RWPE2 (cell line): ENCODE results near the gene CFAP99.

Experiments
- ATAC-seq: fragments of 200-7000 bp; cut with Tn5 transposase; 3 replicates; pipeline ENCODE4 v1.9.1; 2021; ENCODE audit warnings: low read depth
- DNase-seq: peaks from one replicate; pipeline ENCODE4 v3.0.0-alpha.2; 2020; ENCODE audit warnings: low spot score
- H3K27ac ChIP-seq: fragments of 450-650 bp; 2 replicates; pipeline ENCODE4 v1.5.1; 2017; ENCODE audit warnings: mild to moderate bottlenecking; ENCODE audit not compliant: poor library complexity, severe bottlenecking
- H3K27me3 ChIP-seq: fragments of 250-450 bp; sonication (Bioruptor Pico); 2 replicates; pipeline ENCODE4 v1.5.1; 2021; ENCODE audit warnings: mild to moderate bottlenecking, moderate library complexity; ENCODE audit not compliant: insufficient read depth, poor library complexity, severe bottlenecking
- H3K36me3 ChIP-seq: fragments of 250-450 bp; sonication (Bioruptor Pico); 2 replicates; pipeline ENCODE4 v1.5.1; 2020; ENCODE audit warnings: low read depth, mild to moderate bottlenecking, moderate library complexity
- H3K4me1 ChIP-seq: fragments of 250-450 bp; sonication (Bioruptor Pico); 2 replicates; pipeline ENCODE4 v1.5.1; 2021; ENCODE audit warnings: mild to moderate bottlenecking, moderate library complexity; ENCODE audit not compliant: insufficient read depth, poor library complexity, severe bottlenecking
- H3K4me3 ChIP-seq: fragments of 250-450 bp; sonication (Bioruptor Pico); 2 replicates; pipeline ENCODE4 v1.5.1; 2021; ENCODE audit warnings: mild to moderate bottlenecking, moderate library complexity; ENCODE audit not compliant: severe bottlenecking
- H3K9me3 ChIP-seq: fragments of 250-450 bp; sonication (Bioruptor Pico); 2 replicates; pipeline ENCODE4 v1.5.1; 2021; ENCODE audit warnings: mild to moderate bottlenecking, moderate library complexity; ENCODE audit not compliant: severe bottlenecking
- TF ChIP-seq, protein P1 (sequence below): fragments of 450-650 bp; IDR thresholded peaks from one replicate; pipeline ENCODE4 v1.5.1; 2017; ENCODE audit warnings: mild to moderate bottlenecking, moderate library complexity; ENCODE audit not compliant: poor library complexity, severe bottlenecking

CFAP99 gene

DNA sequence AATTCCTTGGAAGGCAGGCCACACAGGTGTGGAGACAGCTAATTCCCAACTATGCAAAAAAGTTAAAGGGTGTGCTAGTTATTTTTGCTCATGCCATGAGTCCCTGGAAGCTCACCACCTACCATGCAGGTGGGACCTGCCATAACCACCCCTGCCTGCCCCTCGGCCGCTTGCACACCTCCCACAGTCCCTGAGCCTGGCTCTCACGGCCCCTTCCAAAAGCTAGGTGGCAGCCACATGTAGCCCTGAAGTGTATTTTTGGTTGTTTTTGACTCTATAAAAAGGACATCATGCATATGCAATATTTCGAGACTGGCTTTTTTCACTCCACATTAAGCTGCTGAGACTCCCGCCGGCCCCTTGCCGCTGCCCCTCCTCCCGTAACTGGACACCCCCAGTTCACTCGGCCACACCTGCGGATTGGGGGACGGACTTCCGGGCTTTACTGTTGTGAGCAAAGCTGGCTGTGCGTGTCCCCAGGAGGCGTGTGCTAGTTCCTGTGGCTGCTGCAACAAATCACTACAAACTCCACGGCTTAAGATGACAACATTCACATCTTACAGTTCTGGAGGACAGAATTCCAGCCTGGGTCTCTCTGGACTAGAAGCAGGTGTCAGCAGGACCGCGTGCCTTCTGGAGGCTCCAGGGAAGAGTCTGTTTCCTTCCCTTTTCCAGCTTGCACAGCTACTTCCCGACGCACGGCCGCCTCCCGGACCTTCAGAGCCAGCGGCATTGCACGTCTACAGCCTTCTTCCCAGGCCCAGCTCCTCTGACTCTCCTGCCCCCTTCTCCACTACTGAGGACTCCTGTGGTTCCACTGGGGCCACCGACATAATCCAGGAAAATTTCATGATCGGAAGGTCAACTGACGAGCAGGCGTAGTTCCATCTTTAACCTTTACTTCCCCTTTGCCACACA is 25.1 kb upstream of the CFAP99 start:
- TF ChIP-seq, protein P1, sequence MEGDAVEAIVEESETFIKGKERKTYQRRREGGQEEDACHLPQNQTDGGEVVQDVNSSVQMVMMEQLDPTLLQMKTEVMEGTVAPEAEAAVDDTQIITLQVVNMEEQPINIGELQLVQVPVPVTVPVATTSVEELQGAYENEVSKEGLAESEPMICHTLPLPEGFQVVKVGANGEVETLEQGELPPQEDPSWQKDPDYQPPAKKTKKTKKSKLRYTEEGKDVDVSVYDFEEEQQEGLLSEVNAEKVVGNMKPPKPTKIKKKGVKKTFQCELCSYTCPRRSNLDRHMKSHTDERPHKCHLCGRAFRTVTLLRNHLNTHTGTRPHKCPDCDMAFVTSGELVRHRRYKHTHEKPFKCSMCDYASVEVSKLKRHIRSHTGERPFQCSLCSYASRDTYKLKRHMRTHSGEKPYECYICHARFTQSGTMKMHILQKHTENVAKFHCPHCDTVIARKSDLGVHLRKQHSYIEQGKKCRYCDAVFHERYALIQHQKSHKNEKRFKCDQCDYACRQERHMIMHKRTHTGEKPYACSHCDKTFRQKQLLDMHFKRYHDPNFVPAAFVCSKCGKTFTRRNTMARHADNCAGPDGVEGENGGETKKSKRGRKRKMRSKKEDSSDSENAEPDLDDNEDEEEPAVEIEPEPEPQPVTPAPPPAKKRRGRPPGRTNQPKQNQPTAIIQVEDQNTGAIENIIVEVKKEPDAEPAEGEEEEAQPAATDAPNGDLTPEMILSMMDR: no peak
- H3K27me3 ChIP-seq: no peaks in the 10 kb centered on the region
- no peak overlapping the region for H3K27ac ChIP-seq
- DNase-seq (peak; percentile 54), ATAC-seq (peak; percentile 64)
- no peak overlapping the region for H3K4me3 ChIP-seq
- H3K36me3 ChIP-seq: no peaks in the 10 kb centered on the region
- peaks cover 5% of the 10 kb centered on the region for H3K4me1 ChIP-seq
- no peaks in the 10 kb centered on the region for H3K9me3 ChIP-seq

DNA sequence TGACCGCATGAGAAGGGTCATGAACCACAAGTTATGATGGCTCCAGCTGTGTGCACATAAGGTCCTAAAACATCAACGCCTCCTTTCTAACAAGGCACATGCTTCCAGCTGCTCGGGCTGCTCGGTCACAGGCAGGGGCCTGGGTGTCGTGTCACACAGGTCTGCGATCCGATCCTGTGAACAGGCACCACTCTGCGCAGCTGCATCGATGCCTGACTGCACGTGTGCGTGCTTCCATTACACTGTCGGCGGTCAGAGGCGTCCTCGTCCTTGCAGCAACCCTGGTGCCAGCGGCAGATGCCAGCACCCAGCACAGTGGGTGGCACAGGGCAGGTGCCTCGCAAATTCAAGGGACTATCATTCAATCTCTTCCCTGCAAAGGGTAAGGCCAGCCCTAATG is 24.2 kb upstream of the CFAP99 start:
- Histone ChIP-seq H3K27ac (no peak overlapping the region), H3K36me3 (no peaks in the 10 kb centered on the region), H3K9me3 (no peaks in the 10 kb centered on the region), H3K4me1 (peaks cover 5% of the 10 kb centered on the region), H3K4me3 (no peak overlapping the region), H3K27me3 (no peaks in the 10 kb centered on the region)
- DNase-seq (peak; percentile 34), ATAC-seq (no peak)
- TF ChIP-seq, protein P1: no peak

DNA sequence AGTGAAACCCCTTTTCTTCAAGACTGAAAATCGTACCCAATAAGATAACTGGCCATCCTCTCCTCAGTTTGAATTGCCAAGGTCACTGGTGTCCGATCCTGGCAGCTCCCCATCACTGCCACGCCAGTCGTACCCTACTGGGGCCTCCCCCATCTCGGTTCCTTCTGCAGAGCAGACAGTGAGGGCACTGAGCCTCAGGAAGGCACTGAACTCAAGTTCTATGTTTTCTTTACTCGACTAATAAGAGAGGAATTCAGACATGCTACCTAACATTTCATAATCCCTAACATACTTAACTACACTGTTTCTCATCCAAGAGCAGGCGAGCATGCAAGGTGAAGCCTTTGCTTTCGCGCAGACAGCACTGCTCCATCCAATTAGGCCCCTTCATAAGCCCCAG is 23.7 kb upstream of the CFAP99 start:
- peak; percentile 66 for ATAC-seq
- Histone ChIP-seq H3K4me3 (no peak overlapping the region), H3K4me1 (peaks cover 5% of the 10 kb centered on the region), H3K27ac (no peak overlapping the region), H3K27me3 (no peaks in the 10 kb centered on the region), H3K36me3 (no peaks in the 10 kb centered on the region), H3K9me3 (no peaks in the 10 kb centered on the region)
- TF ChIP-seq, protein P1: no peak
- peak; percentile 24 for DNase-seq

DNA sequence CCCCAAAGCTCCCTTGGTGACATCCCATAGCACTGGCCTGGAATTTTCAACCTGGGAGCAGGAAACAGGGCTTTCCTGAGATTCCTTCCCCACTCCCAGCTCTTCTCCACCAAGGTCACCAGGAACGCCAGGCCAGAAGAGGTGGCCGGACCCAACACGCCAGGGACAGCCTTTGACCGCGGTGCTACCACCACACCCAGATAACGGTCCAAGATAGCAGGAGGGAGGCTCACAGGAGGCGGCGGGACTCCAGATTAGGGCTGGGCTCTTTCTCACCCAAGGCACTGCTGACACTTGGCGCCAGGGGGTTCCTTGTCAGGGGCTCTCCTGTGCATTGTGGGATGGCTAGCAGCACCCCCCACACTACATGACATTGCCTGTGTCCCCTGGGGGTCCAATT is 23.2 kb upstream of the CFAP99 start:
- Histone ChIP-seq H3K4me1 (peaks cover 5% of the 10 kb centered on the region), H3K9me3 (no peaks in the 10 kb centered on the region), H3K36me3 (no peaks in the 10 kb centered on the region), H3K27me3 (no peaks in the 10 kb centered on the region), H3K4me3 (no peak overlapping the region), H3K27ac (no peak overlapping the region)
- no peak for ATAC-seq
- DNase-seq: peak; percentile 35
- TF ChIP-seq, protein P1: no peak
